ENCODE results near the gene AMDHD2.

- TF ChIP-seq CTCF (IDR thresholded peaks at IDR 0.05), result no peak
- TF ChIP-seq POLR2A (IDR thresholded peaks at IDR 0.05), result no peak
These were observed 49.6 kb upstream of the AMDHD2 start for GRCh38 chr16:2470603-2471015.
